HG03575 (cell line): Measurements from ENCODE around the gene CACNA1B.

Source experiments
- ATAC-seq: cut with Tn5 transposase; IDR thresholded peaks from one replicate; pipeline ENCODE4 v1.9.1; 2021; ENCODE audit not compliant: unreplicated experiment, insufficient number of reproducible peaks, low FRiP score; ENCODE audit errors: extremely low read depth

The CACNA1B gene

GRCh38 chr9:137953683-137954438 is 76.3 kb downstream of the CACNA1B start:
- no peak for ATAC-seq

- ATAC-seq = no peak
These were observed 77.6 kb downstream of the CACNA1B start for GRCh38 chr9:137955224-137955570.

GRCh38 chr9:137955586-137955985 is 78.0 kb downstream of the CACNA1B start:
- ATAC-seq = no peak

- no peak for ATAC-seq
These were observed 78.5 kb downstream of the CACNA1B start for GRCh38 chr9:137956039-137956438.

GRCh38 chr9:137956688-137957385 is 79.3 kb downstream of the CACNA1B start:
- no peak for ATAC-seq

- no peak for ATAC-seq
These were observed 82.2 kb downstream of the CACNA1B start for GRCh38 chr9:137959641-137960411.

- no peak for ATAC-seq
These were observed 82.9 kb downstream of the CACNA1B start for GRCh38 chr9:137960496-137960895.

GRCh38 chr9:137963525-137963924 is 85.9 kb downstream of the CACNA1B start:
- no peak for ATAC-seq

GRCh38 chr9:137965177-137965795 is 87.7 kb downstream of the CACNA1B start:
- no peak for ATAC-seq

- no peak for ATAC-seq
These were observed 89.8 kb downstream of the CACNA1B start for GRCh38 chr9:137967280-137967953.

- ATAC-seq = no peak
These were observed 90.7 kb downstream of the CACNA1B start for GRCh38 chr9:137968235-137968634.

- ATAC-seq = no peak
These were observed 91.4 kb downstream of the CACNA1B start for GRCh38 chr9:137969008-137969407.

- no peak for ATAC-seq
These were observed 92.1 kb downstream of the CACNA1B start for GRCh38 chr9:137969685-137970084.

- no peak for ATAC-seq
These were observed 92.5 kb downstream of the CACNA1B start for GRCh38 chr9:137970098-137970497.

- no peak for ATAC-seq
These were observed 93.3 kb downstream of the CACNA1B start for GRCh38 chr9:137970686-137971476.

GRCh38 chr9:137971477-137972138 is 94.0 kb downstream of the CACNA1B start:
- no peak for ATAC-seq

GRCh38 chr9:137972355-137972987 is 94.9 kb downstream of the CACNA1B start:
- no peak for ATAC-seq
